Kidney (tissue), 14 donors: ENCODE measurements around the gene LMNA. TPM values are rescaled to one million over a fixed set of nuclear protein-coding genes. Genes with fewer than 3 reads are reported as not detected.
"Not testable (repeated sequence)": the region's sequence is repeated elsewhere in the genome, so short reads cannot be mapped to it uniquely, and the experiment has no call there.

Experiments used
- DNase-seq, 5 donors: peaks; one replicate each; pipeline ENCODE4 v3.0.0-alpha.2; 2013 to 2020
- FAIRE-seq: peaks from 2 replicates; lab custom pipeline; 2012; peaks lifted over from hg19 to GRCh38; lab: Jason Lieb, UNC
- H3K27ac ChIP-seq, 2 donors: one replicate each; pipeline ENCODE4 v1.7.0; 2013; ENCODE audit warnings: low read depth in 2 of 2, low read length in 2 of 2, inconsistent platforms in 1 of 2
- H3K27me3 ChIP-seq: one replicate; pipeline ENCODE4 v1.7.1; 2013; ENCODE audit warnings: low read length, inconsistent platforms; ENCODE audit not compliant: control insufficient read depth, insufficient read depth
- H3K36me3 ChIP-seq, 3 donors: one replicate each; pipeline versions ENCODE4 v1.7.0 to v1.7.1; 2013; ENCODE audit warnings: low read length in 3 of 3, control low read depth in 1 of 3, inconsistent platforms in 1 of 3; ENCODE audit not compliant: insufficient read depth in 3 of 3, control insufficient read depth in 2 of 3
- H3K4me1 ChIP-seq, 3 donors: one replicate each; pipeline versions ENCODE4 v1.7.0 to v1.7.1; 2013; ENCODE audit warnings: low read length in 3 of 3, inconsistent platforms in 1 of 3, low read depth in 1 of 3; ENCODE audit not compliant: control insufficient read depth in 2 of 3, insufficient read depth in 2 of 3
- H3K4me3 ChIP-seq, 3 donors: one replicate each; pipeline versions ENCODE4 v1.7.0 to v1.8.1; 2013; ENCODE audit warnings: low read length in 3 of 3, control low read depth in 1 of 3, inconsistent platforms in 1 of 3
- H3K9ac ChIP-seq, 3 donors: one replicate each; pipeline versions ENCODE4 v1.7.0 to v1.7.1; 2013; ENCODE audit warnings: low read length in 3 of 3, control low read depth in 1 of 3, inconsistent platforms in 1 of 3
- H3K9me3 ChIP-seq, 3 donors: one replicate each; pipeline versions ENCODE4 v1.7.0 to v1.7.1; 2013; ENCODE audit warnings: low read length in 3 of 3, control low read depth in 1 of 3, inconsistent platforms in 1 of 3; ENCODE audit not compliant: control insufficient read depth in 2 of 3, insufficient read depth in 1 of 3
- intact Hi-C: fragments of 100-400 bp; cut with DNase I; formaldehyde crosslinking; loops from one replicate; pipeline ENCODE4 v1.11.1; 2022
- polyA plus RNA-seq: library from polyadenylated mRNA; stranded (reverse); fragments of 350-450 nt; fragmentation: Illumina TruSeq; extraction: RNeasy Lipid Tissue Mini Kit (QIAGEN cat#74804); gene quantifications from one replicate; pipeline ENCODE4 v1.2.3, GENCODE V29; 2014; ENCODE audit warnings: low read depth, low replicate concordance; ENCODE audit not compliant: insufficient read depth
- total RNA-seq: library from RNA; stranded (reverse); fragmentation: NEBNext Ultra II Directional; extraction: Animal tissue kit (Norgen Biotek cat#: 25700); gene quantifications from one replicate; pipeline ENCODE4 v1.2.1, GENCODE V29; 2021
- TF ChIP-seq, protein P1 (sequence below): IDR thresholded peaks from 3 replicates; pipeline ENCODE4 v1.5.1; 2012; ENCODE audit warnings: mild to moderate bottlenecking, moderate library complexity, borderline replicate concordance; ENCODE audit not compliant: insufficient read depth; ENCODE audit errors: extremely low read depth
- donor health status: control.
- donor health status: control.
- donor health status: control.
- donor health status: control.
- donor health status: control.
- donor health status: DM: yes; HTN: yes; CAD: no.
- donor health status: Normal renal cell carcinoma (clear cell type).

The LMNA gene
- total and polyA plus RNA-seq, 2 donors from 2014 or later = 145 to 384 TPM

DNA sequence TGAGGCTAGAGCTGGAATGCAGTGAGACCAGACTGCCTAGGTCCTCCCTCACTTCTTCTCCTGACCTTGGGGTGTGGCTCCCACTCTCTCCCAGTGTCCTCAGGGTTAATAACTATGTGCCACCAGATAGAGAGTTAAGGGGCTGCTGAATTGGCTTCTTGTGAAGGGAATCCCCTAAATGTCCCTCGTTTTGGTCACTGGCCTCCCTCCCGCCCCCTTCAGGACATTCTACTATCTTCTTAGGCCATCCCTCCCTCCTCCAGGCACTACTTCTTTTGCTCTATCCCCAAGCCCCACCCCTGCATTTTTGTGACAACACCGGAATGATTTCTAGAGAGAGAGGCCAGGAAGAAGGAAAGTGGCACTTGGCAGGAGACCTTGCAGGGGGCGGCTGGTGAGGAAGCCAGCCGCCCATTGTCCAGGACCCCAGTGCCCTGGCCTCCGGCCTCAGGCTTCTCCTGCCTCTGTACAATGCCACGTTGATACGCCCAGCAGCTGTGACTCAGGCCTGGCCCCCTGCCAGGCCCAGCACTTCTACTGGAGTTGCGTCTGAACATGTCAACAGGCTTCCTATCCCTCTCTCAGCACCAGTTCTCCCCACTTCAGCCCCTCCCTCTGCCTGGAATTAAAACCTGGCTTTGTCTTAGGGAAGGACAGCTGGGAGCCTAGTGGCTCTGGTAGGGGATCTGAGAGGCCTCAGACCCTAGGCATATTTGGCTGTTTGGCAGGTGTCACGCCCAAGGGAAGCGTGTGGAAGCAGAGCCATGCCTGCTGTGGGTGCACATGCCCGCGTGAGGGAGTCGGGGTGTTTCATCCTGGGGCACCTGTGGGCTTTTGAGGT, 9.1 kb downstream of the LMNA start:
- H3K4me3 ChIP-seq = peak overlapping the region in 2 of 3 donors; percentile 41 to 45
- H3K4me1 ChIP-seq = peaks cover 13 to 72% (median 66%) of the 10 kb centered on the region in 3 donors
- TF ChIP-seq, protein P1, sequence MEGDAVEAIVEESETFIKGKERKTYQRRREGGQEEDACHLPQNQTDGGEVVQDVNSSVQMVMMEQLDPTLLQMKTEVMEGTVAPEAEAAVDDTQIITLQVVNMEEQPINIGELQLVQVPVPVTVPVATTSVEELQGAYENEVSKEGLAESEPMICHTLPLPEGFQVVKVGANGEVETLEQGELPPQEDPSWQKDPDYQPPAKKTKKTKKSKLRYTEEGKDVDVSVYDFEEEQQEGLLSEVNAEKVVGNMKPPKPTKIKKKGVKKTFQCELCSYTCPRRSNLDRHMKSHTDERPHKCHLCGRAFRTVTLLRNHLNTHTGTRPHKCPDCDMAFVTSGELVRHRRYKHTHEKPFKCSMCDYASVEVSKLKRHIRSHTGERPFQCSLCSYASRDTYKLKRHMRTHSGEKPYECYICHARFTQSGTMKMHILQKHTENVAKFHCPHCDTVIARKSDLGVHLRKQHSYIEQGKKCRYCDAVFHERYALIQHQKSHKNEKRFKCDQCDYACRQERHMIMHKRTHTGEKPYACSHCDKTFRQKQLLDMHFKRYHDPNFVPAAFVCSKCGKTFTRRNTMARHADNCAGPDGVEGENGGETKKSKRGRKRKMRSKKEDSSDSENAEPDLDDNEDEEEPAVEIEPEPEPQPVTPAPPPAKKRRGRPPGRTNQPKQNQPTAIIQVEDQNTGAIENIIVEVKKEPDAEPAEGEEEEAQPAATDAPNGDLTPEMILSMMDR = no peak
- no peaks in the 10 kb centered on the region for H3K9me3 ChIP-seq
- no peaks in the 10 kb centered on the region for H3K27me3 ChIP-seq
- FAIRE-seq (no peak), DNase-seq (peak; percentile 79 to 98 (median 87))
- peak overlapping the region in 2 of 3 donors; percentile 30 to 57 for H3K9ac ChIP-seq
- intact Hi-C loops = no loop called here
- peak overlapping the region; percentile 95 to 97 for H3K27ac ChIP-seq
- H3K36me3 ChIP-seq = no peaks in the 10 kb centered on the region

DNA sequence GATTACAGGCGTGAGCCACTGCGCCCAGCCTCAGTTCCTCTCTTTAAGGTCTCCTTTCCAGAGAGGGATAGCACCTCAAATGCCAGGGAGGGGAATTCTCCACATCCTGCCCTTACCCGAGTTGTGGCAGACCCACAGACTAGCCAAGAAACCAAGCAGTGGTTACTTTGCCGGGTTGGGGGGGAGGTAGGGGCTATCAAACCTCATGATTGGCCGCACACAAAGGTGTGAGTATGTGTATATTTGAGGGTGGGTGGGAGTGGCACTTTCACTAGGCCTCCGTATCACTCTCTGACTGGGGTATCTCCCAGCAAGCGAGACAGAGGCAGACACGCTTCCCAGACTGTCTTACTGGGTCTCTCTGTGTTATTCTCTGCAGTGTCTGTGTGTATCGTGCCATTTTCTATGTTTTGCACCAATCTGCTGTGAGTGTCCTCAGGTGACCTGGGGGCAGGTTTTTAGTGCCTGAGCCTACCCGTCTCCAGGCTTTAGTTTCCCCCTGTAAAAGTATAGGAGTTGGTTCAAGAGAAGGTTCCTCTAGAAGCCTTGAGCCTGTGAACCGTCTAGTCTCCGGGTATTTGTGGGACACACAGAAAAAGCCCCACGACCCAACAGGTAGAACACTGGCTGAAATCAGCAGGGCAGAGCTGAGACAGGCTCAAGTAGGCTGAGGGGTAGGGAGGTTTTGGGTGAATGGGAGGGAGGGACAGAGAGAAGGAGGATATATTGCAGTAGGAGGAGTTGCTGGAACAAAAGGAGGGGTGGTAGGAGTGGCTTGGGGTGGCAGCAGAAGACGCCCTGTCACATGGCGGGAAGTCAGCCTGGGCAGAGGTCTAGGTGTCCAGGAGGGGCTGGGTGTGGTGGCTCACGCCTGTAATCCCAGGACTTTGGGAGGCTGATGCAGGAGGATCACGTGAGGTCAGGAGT, 10.3 kb downstream of the LMNA start:
- intact Hi-C loops = no loop called here
- Histone ChIP-seq H3K9ac (peak overlapping the region in 2 of 3 donors; percentile 10 to 71), H3K4me1 (peaks cover 16 to 75% (median 74%) of the 10 kb centered on the region in 3 donors), H3K27ac (peak overlapping the region; percentile 86 to 95), H3K27me3 (no peaks in the 10 kb centered on the region), H3K36me3 (no peaks in the 10 kb centered on the region), H3K4me3 (peak overlapping the region in 1 of 3 donors; percentile 30), H3K9me3 (no peaks in the 10 kb centered on the region)
- FAIRE-seq (no peak), DNase-seq (peak in 2 of 5 donors; percentile 47 to 83)
- TF ChIP-seq, protein P1 = no peak

GRCh38 chr1:156125544-156125943, 11.0 kb downstream of the LMNA start:
- intact Hi-C loops, H3K36me3 ChIP-seq, FAIRE-seq, H3K9ac ChIP-seq, DNase-seq, H3K9me3 ChIP-seq, H3K4me3 ChIP-seq, H3K27me3 ChIP-seq: not testable (repeated sequence)
- H3K27ac ChIP-seq = peak overlapping the region in 1 of 2 donors; percentile 50
- H3K4me1 ChIP-seq = peaks cover 19 to 75% (median 72%) of the 10 kb centered on the region in 3 donors
